Naive thymus-derived CD4-positive, alpha-beta T cell (primary cell): ENCODE results near the gene FBXL15. TPM values are rescaled to one million over a fixed set of nuclear protein-coding genes. Genes with fewer than 3 reads are reported as not detected.

Source experiments
- ATAC-seq: fragments of 150-1000 bp; cut with Tn5 transposase; 2 replicates; pipeline ENCODE4 v1.10.0; 2021; ENCODE audit warnings: mild to moderate bottlenecking, moderate library complexity
- CTCF ChIA-PET: fragments of 350-600 bp; sonication (Branson Sonifier 250); formaldehyde crosslinking; loops from one replicate; lab custom pipeline; 2021; ENCODE audit warnings: antibody characterized with exemption; lab: Charles Lee
- POLR2A ChIA-PET: fragments of 350-600 bp; sonication (Branson Sonifier 250); formaldehyde crosslinking; loops from one replicate; lab custom pipeline; 2021; ENCODE audit warnings: antibody characterized with exemption, inconsistent platforms; lab: Charles Lee
- DNase-seq, 9 donors: peaks; one replicate each; pipeline versions ENCODE4 v3.0.0 to v3.0.0-alpha.2; 2020 to 2022; ENCODE audit warnings: mixed read lengths in 1 of 9
- H3K27ac ChIP-seq: one replicate; pipeline ENCODE4 v1.7.0; 2013; ENCODE audit warnings: mild to moderate bottlenecking, low read depth, low read length, moderate library complexity
- H3K27me3 ChIP-seq, 2 donors: one replicate each; pipeline ENCODE4 v1.7.0; 2013; ENCODE audit warnings: low read length in 2 of 2, mild to moderate bottlenecking in 2 of 2, moderate library complexity in 2 of 2; ENCODE audit not compliant: control insufficient read depth in 2 of 2, insufficient read depth in 2 of 2
- H3K36me3 ChIP-seq, 3 experiments: 1 replicate in 2 of 3; 2 replicates in 1 of 3; pipeline ENCODE4 v1.7.0; 2013; ENCODE audit warnings: low read length in 3 of 3, mild to moderate bottlenecking in 3 of 3, moderate library complexity in 1 of 3; ENCODE audit not compliant: insufficient read depth in 3 of 3, control insufficient read depth in 2 of 3
- H3K4me1 ChIP-seq, 2 donors: one replicate each; pipeline ENCODE4 v1.7.0; 2013; ENCODE audit warnings: low read length in 2 of 2, mild to moderate bottlenecking in 2 of 2, moderate library complexity in 1 of 2; ENCODE audit not compliant: control insufficient read depth in 2 of 2, insufficient read depth in 2 of 2
- H3K4me3 ChIP-seq: 2 replicates; pipeline ENCODE4 v1.7.0; 2013; ENCODE audit warnings: mild to moderate bottlenecking, low read length
- H3K9me3 ChIP-seq, 3 experiments: 1 replicate in 2 of 3; 2 replicates in 1 of 3; pipeline ENCODE4 v1.7.0; 2013; ENCODE audit warnings: low read length in 3 of 3; ENCODE audit not compliant: control insufficient read depth in 2 of 3
- H3K27ac Mint-ChIP-seq, 9 donors: one replicate each; pipeline ENCODE4 v1.8.0; 2020 to 2022; ENCODE audit warnings: mixed read lengths in 9 of 9, mild to moderate bottlenecking in 8 of 9, moderate library complexity in 5 of 9, inconsistent platforms in 2 of 9
- H3K27me3 Mint-ChIP-seq, 5 donors: one replicate each; pipeline ENCODE4 v1.8.0; 2021 to 2022; ENCODE audit warnings: mixed read lengths in 5 of 5, mild to moderate bottlenecking in 1 of 5
- H3K36me3 Mint-ChIP-seq, 5 donors: one replicate each; pipeline ENCODE4 v1.8.0; 2020 to 2022; ENCODE audit warnings: mixed read lengths in 5 of 5, mild to moderate bottlenecking in 3 of 5, inconsistent platforms in 1 of 5
- H3K4me1 Mint-ChIP-seq, 7 donors: one replicate each; pipeline ENCODE4 v1.8.0; 2020 to 2022; ENCODE audit warnings: mixed read lengths in 7 of 7, mild to moderate bottlenecking in 3 of 7, inconsistent platforms in 1 of 7
- H3K4me3 Mint-ChIP-seq, 10 donors: one replicate each; pipeline ENCODE4 v1.8.0; 2020 to 2022; ENCODE audit warnings: mild to moderate bottlenecking in 10 of 10, mixed read lengths in 10 of 10, moderate library complexity in 6 of 10, inconsistent platforms in 2 of 10
- H3K9me3 Mint-ChIP-seq, 11 donors: one replicate each; pipeline ENCODE4 v1.8.0; 2020 to 2022; ENCODE audit warnings: mixed read lengths in 11 of 11, mild to moderate bottlenecking in 4 of 11, inconsistent platforms in 1 of 11, moderate library complexity in 1 of 11
- intact Hi-C, 2 donors: fragments of 100-400 bp; cut with micrococcal nuclease; formaldehyde crosslinking; loops; one replicate each; pipeline ENCODE4 v1.15.1; 2023
- polyA plus RNA-seq, 2 donors: library from polyadenylated mRNA; unstranded; fragments of 300-500 nt; fragmentation: Illumina TruSeq; gene quantifications; one replicate each; pipeline ENCODE4 v1.2.3, GENCODE V29; 2021
- total RNA-seq, 6 experiments: library from RNA in 5 of 6; stranded (reverse) in 5 of 6; gene quantifications; 1 replicate in 5 of 6; 2 replicates in 1 of 6; pipeline ENCODE4 v1.2.3 and lab custom pipeline; 2021 to 2026

FBXL15 gene
- total and polyA plus RNA-seq, 7 experiments from 2014 or later = 10.8 to 40.4 (median 17.2) TPM

DNA sequence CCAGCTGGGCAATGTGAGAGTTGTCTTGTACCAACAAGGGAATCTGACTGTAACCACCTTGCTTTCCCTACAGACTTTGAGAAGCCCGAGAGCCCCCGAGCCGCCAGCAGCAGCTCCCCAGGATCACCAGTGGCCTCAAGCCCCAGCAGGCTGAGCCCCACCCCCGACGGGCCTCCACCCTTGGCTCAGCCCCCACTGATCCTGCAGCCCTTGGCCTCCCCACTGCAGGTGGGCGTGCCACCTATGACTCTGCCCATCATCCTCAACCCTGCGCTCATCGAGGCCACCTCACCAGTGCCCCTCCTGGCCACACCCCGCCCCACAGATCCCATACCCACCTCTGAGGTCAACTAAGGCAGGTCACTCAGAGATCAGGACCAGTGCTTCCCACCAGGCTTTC lies 38.7 kb upstream of the FBXL15 start:
- no peaks in the 10 kb centered on the region for H3K9me3 Mint-ChIP-seq
- H3K36me3 Mint-ChIP-seq = peaks cover 6 to 34% (median 9%) of the 10 kb centered on the region in 5 donors
- POLR2A ChIA-PET = no interaction called here
- H3K27ac Mint-ChIP-seq = peak overlapping the region in 1 of 9 donors; percentile 59
- H3K27me3 ChIP-seq = no peaks in the 10 kb centered on the region
- CTCF ChIA-PET = interaction anchor here (0.5 to 1.0 kb wide), 2 partner anchors 17 to 30 kb away, joined by 3 read pairs; no protein-coding TSS in a partner anchor
- no peaks in the 10 kb centered on the region for H3K4me1 ChIP-seq
- no peak overlapping the region for H3K4me3 ChIP-seq
- intact Hi-C loops = no loop called here
- H3K9me3 ChIP-seq = no peaks in the 10 kb centered on the region
- DNase-seq (no peak), ATAC-seq (no peak)
- peaks cover 0 to 5% (median 0%) of the 10 kb centered on the region in 7 donors for H3K4me1 Mint-ChIP-seq
- H3K36me3 ChIP-seq = peaks cover 11 to 56% (median 15%) of the 10 kb centered on the region in 3 experiments
- H3K27ac ChIP-seq = no peak overlapping the region
- no peaks in the 10 kb centered on the region for H3K27me3 Mint-ChIP-seq
- H3K4me3 Mint-ChIP-seq = no peak overlapping the region

- no peaks in the 10 kb centered on the region for H3K9me3 Mint-ChIP-seq
- no peak overlapping the region for H3K4me3 Mint-ChIP-seq
- peaks cover 6 to 34% (median 9%) of the 10 kb centered on the region in 5 donors for H3K36me3 Mint-ChIP-seq
- POLR2A ChIA-PET = interaction anchor here (0.7 kb wide), 1 partner anchor 107 kb away, joined by 3 read pairs; no protein-coding TSS in a partner anchor
- no peaks in the 10 kb centered on the region for H3K27me3 Mint-ChIP-seq
- Histone ChIP-seq H3K27ac (no peak overlapping the region), H3K36me3 (peaks cover 11 to 55% (median 15%) of the 10 kb centered on the region in 3 experiments), H3K27me3 (no peaks in the 10 kb centered on the region), H3K4me3 (no peak overlapping the region), H3K9me3 (no peaks in the 10 kb centered on the region), H3K4me1 (no peaks in the 10 kb centered on the region)
- intact Hi-C loops = no loop called here
- DNase-seq (no peak), ATAC-seq (no peak)
- no peak overlapping the region for H3K27ac Mint-ChIP-seq
- CTCF ChIA-PET = interaction anchor here (1.0 kb wide), 1 partner anchor 31 kb away, joined by 3 read pairs; no protein-coding TSS in a partner anchor
- H3K4me1 Mint-ChIP-seq = peaks cover 0 to 5% (median 0%) of the 10 kb centered on the region in 7 donors
Measured at GRCh38 chr10:102382871-102383270, 37.8 kb upstream of the FBXL15 start.

GRCh38 chr10:102384053-102384452 lies 36.6 kb upstream of the FBXL15 start:
- POLR2A ChIA-PET = interaction anchor here (0.7 to 2.1 kb wide), 3 partner anchors 10 to 161 kb away, joined by 3 to 6 read pairs (median 5); no protein-coding TSS in a partner anchor
- ATAC-seq = peak; percentile 52
- peak overlapping the region in 1 of 9 donors; percentile 19 for H3K27ac Mint-ChIP-seq

DNA sequence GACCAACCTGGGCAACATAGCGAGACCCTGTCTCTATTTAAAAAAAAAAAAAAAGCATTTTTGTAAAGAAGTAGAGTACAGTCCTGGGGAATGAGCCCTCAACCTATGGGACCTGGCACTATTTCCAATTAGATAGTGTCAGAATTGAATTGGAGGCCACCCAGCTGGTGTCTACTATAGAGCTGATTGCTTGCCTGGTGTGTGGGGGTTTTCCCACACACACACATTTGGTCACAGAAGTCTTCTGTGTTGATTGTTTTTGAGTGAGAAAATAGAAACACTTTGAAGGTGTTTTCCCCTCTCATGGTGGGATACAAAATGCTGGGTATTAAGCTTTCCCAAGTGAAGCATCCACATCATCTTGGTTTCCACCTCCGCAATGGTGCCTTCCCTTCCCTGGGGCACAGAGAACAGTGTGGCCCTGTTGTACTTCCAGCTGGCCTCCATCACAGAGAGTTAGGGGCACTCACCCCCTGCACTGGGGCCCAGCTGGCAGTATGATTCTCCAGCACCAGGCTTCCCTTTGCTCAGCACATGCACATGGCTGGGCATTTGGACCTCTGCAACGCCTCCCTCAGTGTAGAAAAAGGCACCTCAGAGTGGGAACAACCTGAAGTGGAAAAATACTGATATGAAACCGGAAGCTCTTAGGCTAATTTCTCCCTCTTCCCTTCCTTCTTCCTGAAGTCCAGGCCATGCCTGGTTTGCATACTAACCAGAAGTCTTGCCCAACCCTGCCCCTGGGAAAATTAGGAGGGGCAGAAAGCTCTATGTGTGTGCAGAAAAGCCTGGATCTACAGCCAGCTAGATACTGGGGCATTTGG lies 35.8 kb upstream of the FBXL15 start:
- Histone ChIP-seq H3K27ac (no peak overlapping the region), H3K27me3 (no peaks in the 10 kb centered on the region), H3K36me3 (peaks cover 6 to 37% (median 9%) of the 10 kb centered on the region in 3 experiments), H3K4me1 (no peaks in the 10 kb centered on the region), H3K4me3 (no peak overlapping the region), H3K9me3 (no peaks in the 10 kb centered on the region)
- H3K4me1 Mint-ChIP-seq = peaks cover 0 to 5% (median 0%) of the 10 kb centered on the region in 7 donors
- DNase-seq (no peak), ATAC-seq (no peak)
- CTCF ChIA-PET = interaction anchor here (0.5 to 1.8 kb wide), 6 partner anchors 8 to 94 kb away, joined by 3 to 6 read pairs (median 5); no protein-coding TSS in a partner anchor
- intact Hi-C loops = no loop called here
- peaks cover 4 to 24% (median 6%) of the 10 kb centered on the region in 5 donors for H3K36me3 Mint-ChIP-seq
- H3K27me3 Mint-ChIP-seq = no peaks in the 10 kb centered on the region
- no peaks in the 10 kb centered on the region for H3K9me3 Mint-ChIP-seq
- POLR2A ChIA-PET = interaction anchor here (0.7 to 2.1 kb wide), 3 partner anchors 9 to 67 kb away, joined by 4 to 6 read pairs (median 5); no protein-coding TSS in a partner anchor
- H3K4me3 Mint-ChIP-seq = no peak overlapping the region
- H3K27ac Mint-ChIP-seq = peak overlapping the region in 2 of 9 donors; percentile 39 to 72

More at GRCh38 chr10:102384053-102384452, 36.6 kb upstream of the FBXL15 start:
- no peaks in the 10 kb centered on the region for H3K27me3 ChIP-seq
- intact Hi-C loops = no loop called here
- H3K9me3 ChIP-seq = no peaks in the 10 kb centered on the region
- peaks cover 6 to 31% (median 9%) of the 10 kb centered on the region in 5 donors for H3K36me3 Mint-ChIP-seq
- CTCF ChIA-PET = interaction anchor here (0.6 to 1.8 kb wide), 3 partner anchors 9 to 95 kb away, joined by 3 to 6 read pairs (median 6); no protein-coding TSS in a partner anchor
- DNase-seq = no peak
- no peaks in the 10 kb centered on the region for H3K4me1 ChIP-seq
- H3K36me3 ChIP-seq = peaks cover 11 to 45% (median 15%) of the 10 kb centered on the region in 3 experiments
- H3K4me1 Mint-ChIP-seq = peaks cover 0 to 5% (median 0%) of the 10 kb centered on the region in 7 donors
- H3K9me3 Mint-ChIP-seq = no peaks in the 10 kb centered on the region
- no peak overlapping the region for H3K4me3 Mint-ChIP-seq
- H3K4me3 ChIP-seq = no peak overlapping the region
- H3K27ac ChIP-seq = no peak overlapping the region
- no peaks in the 10 kb centered on the region for H3K27me3 Mint-ChIP-seq

DNA sequence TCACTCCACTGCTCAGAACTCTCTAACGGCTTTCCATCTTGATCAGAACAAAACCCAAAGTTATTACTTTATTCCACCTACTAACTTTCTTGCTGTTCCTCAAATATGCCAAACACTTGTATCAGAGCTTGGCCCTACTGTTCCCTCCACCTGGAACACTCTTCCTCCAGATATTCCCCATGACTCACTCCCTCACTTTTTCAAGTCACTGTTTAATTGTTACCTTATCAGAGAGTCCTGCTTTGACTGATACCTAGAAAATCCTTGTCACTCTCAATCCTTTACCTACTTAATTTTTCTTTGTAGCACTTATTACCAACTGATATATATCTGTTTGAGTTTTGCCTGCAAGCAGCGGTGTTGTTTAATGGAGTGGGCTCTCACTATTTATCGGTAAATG lies 30.7 kb upstream of the FBXL15 start:
- no peak for DNase-seq
- H3K4me3 ChIP-seq = no peak overlapping the region
- H3K4me3 Mint-ChIP-seq = no peak overlapping the region
- H3K27me3 ChIP-seq = no peaks in the 10 kb centered on the region
- ChIA-PET CTCF (interaction anchor here (1.1 kb wide), 1 partner anchor 33 kb away, joined by 4 read pairs; no protein-coding TSS in a partner anchor), POLR2A (no interaction called here)
- H3K9me3 ChIP-seq = no peaks in the 10 kb centered on the region
- no peak overlapping the region for H3K27ac ChIP-seq
- peaks cover 0 to 4% (median 0%) of the 10 kb centered on the region in 5 donors for H3K27me3 Mint-ChIP-seq
- H3K4me1 Mint-ChIP-seq = peaks cover 5 to 18% (median 11%) of the 10 kb centered on the region in 7 donors
- H3K36me3 ChIP-seq = peaks cover 0 to 4% (median 0%) of the 10 kb centered on the region in 3 experiments
- no peak overlapping the region for H3K27ac Mint-ChIP-seq
- peaks cover 0 to 3% (median 0%) of the 10 kb centered on the region in 5 donors for H3K36me3 Mint-ChIP-seq
- peaks cover 5% of the 10 kb centered on the region in 2 donors for H3K4me1 ChIP-seq
- no peak for ATAC-seq
- intact Hi-C loops = loop anchor here (5.0 to 10.0 kb wide), 6 partner anchors 192 to 1735 kb away; partner anchors contain the start of genes ARL3 (in 2 of the 2), SFXN2 (in 2 of the 2), OGA (in 1 of the 2) and SFR1 (in 1 of the 2)
- H3K9me3 Mint-ChIP-seq = no peaks in the 10 kb centered on the region

DNA sequence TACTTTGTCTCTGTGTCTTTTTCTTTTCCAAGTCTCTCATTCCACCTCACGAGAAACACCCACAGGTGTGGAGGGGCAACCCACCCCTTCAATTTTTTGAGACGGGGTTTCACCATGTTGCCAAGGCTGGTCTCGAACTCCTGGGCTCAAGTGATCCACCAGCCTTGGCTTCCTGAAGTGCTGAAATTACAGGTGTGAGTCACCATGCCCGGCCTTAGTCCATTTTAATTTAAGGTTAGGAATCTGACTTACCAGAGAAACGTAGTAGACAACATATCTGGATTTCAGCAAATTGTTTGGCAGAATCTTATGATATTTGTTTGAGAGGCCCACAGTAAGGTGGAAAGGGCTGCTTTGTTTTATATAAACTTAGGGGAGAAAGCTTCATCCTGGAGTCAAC lies 28.3 kb upstream of the FBXL15 start:
- peak overlapping the region in 1 of 10 donors; percentile 98 for H3K4me3 Mint-ChIP-seq
- peaks cover 0 to 4% (median 0%) of the 10 kb centered on the region in 5 donors for H3K27me3 Mint-ChIP-seq
- H3K27me3 ChIP-seq = no peaks in the 10 kb centered on the region

More for the DNA sequence above, 28.3 kb upstream of the FBXL15 start:
- DNase-seq (no peak), ATAC-seq (no peak)
- peak overlapping the region in 3 of 9 donors; percentile 54 to 100 (median 62) for H3K27ac Mint-ChIP-seq
- H3K36me3 Mint-ChIP-seq = peaks cover 0 to 18% (median 0%) of the 10 kb centered on the region in 5 donors
- H3K36me3 ChIP-seq = peaks cover 0 to 11% (median 0%) of the 10 kb centered on the region in 3 experiments
- ChIA-PET POLR2A (interaction anchor here (0.5 to 9.0 kb wide), 3 partner anchors 19 to 96 kb away, joined by 3 to 64 read pairs (median 55); partner anchors contain the start of gene C10orf95), CTCF (interaction anchor here (0.5 to 6.0 kb wide), 6 partner anchors 8 to 668 kb away, joined by 3 to 40 read pairs (median 6); partner anchors contain the start of gene FBXL15)
- intact Hi-C loops = loop anchor here (5.0 to 10.0 kb wide), 6 partner anchors 190 to 1732 kb away; partner anchors contain the start of genes ARL3 (in 2 of the 2), SFXN2 (in 2 of the 2), OGA (in 1 of the 2) and SFR1 (in 1 of the 2)
- H3K9me3 Mint-ChIP-seq = no peaks in the 10 kb centered on the region
- H3K4me1 Mint-ChIP-seq = peaks cover 10 to 29% (median 23%) of the 10 kb centered on the region in 7 donors
- no peak overlapping the region for H3K27ac ChIP-seq
- H3K4me1 ChIP-seq = peaks cover 16 to 19% of the 10 kb centered on the region in 2 donors
- no peaks in the 10 kb centered on the region for H3K9me3 ChIP-seq
- no peak overlapping the region for H3K4me3 ChIP-seq
